ENCODE data around the gene DPEP3.
"Not testable (repeated sequence)": the region's sequence is repeated elsewhere in the genome, so short reads cannot be mapped to it uniquely, and the experiment has no call there.

The DPEP3 gene

DNA sequence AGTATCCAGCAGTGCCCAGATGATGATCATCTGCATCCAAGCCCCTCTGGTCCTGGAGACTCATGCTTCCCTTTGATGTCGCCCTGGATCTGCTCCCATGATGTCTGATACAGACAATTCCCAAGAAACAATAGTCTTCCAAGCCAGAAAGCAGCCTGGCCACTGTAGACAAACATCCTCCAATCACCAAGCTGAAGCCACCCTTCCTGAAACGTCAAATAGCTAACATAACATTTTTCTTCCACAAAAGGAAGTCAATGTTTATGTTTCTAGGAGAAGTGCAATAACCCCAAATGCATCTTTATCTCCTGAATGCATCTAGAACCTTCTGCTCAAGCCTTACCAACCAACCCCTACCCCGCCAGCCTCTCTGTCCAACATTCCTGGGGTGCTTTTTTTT lies 20.2 kb upstream of the DPEP3 start:
- H3K9me2 ChIP-seq (replicated peaks; ENCODE audit: insufficient read depth, low read length) = no peaks in the 10 kb centered on the region
- no peak overlapping the region for H3K4me3 ChIP-seq (ENCODE audit: low read length)
- DNase-seq = no peak
- H3K4me1 ChIP-seq (ENCODE audit: low read length) = no peaks in the 10 kb centered on the region
- no peak overlapping the region for H3K4me2 ChIP-seq (ENCODE audit: low read depth, low read length)
- H3K27ac ChIP-seq (ENCODE audit: low read length) = no peak overlapping the region
- H3K27me3 ChIP-seq (replicated peaks; ENCODE audit: insufficient read depth, low read length) = no peaks in the 10 kb centered on the region
- H4K20me1 ChIP-seq (ENCODE audit: insufficient read depth, low read length) = no peaks in the 10 kb centered on the region
- TF ChIP-seq EZH2 (optimal IDR thresholded peaks at IDR 0.05; ENCODE audit: low read depth, low read length) = no peak
- no peak for TF ChIP-seq EZH2phosphoT487 (IDR thresholded peaks at IDR 0.05; ENCODE audit: low read length)
- no peaks in the 10 kb centered on the region for H3K79me2 ChIP-seq (ENCODE audit: low read length)
- H3K9me3 ChIP-seq (replicated peaks; ENCODE audit: insufficient read depth, low read length) = no peaks in the 10 kb centered on the region
- no peaks in the 10 kb centered on the region for H3F3A ChIP-seq (ENCODE audit: insufficient read depth, low read length)
- no peak overlapping the region for H2AFZ ChIP-seq (ENCODE audit: low read length)
- H3K36me3 ChIP-seq (replicated peaks; ENCODE audit: insufficient read depth, low read length) = no peaks in the 10 kb centered on the region
- no peak overlapping the region for H3K9ac ChIP-seq (ENCODE audit: low read length)

DNA sequence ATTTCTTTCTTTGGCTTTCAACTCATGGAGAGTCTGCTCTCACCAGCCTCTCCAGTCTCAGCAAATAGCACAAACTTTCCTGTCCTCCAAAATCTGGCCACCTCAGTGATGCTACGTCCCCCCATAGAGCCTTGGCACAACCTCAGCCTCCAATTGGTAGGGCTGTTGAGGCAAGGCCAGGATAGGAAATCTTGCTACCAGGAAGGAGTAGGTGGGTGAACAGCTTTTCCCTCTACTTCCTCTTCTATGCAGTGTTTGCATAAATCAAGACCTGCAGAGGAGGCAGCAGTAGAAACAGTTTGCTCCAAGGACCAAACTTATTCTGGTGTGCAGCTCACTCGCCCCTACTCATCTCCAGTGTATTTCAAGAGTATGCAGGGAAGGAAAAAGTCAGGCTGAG lies 19.7 kb upstream of the DPEP3 start:
- Histone ChIP-seq H3F3A (ENCODE audit: insufficient read depth, low read length) (no peaks in the 10 kb centered on the region), H3K4me1 (ENCODE audit: low read length) (no peaks in the 10 kb centered on the region), H3K79me2 (ENCODE audit: low read length) (no peaks in the 10 kb centered on the region), H4K20me1 (ENCODE audit: insufficient read depth, low read length) (no peaks in the 10 kb centered on the region), H3K36me3 (replicated peaks; ENCODE audit: insufficient read depth, low read length) (no peaks in the 10 kb centered on the region), H3K9me2 (replicated peaks; ENCODE audit: insufficient read depth, low read length) (no peaks in the 10 kb centered on the region), H3K27me3 (replicated peaks; ENCODE audit: insufficient read depth, low read length) (no peaks in the 10 kb centered on the region), H3K9me3 (replicated peaks; ENCODE audit: insufficient read depth, low read length) (no peaks in the 10 kb centered on the region), H3K9ac (ENCODE audit: low read length) (no peak overlapping the region), H3K27ac (ENCODE audit: low read length) (no peak overlapping the region), H3K4me2 (ENCODE audit: low read depth, low read length) (no peak overlapping the region), H3K4me3 (ENCODE audit: low read length) (no peak overlapping the region), H2AFZ (ENCODE audit: low read length) (no peak overlapping the region)
- TF ChIP-seq EZH2phosphoT487 (IDR thresholded peaks at IDR 0.05; ENCODE audit: low read length) (no peak), EZH2 (optimal IDR thresholded peaks at IDR 0.05; ENCODE audit: low read depth, low read length) (no peak)
- no peak for DNase-seq

DNA sequence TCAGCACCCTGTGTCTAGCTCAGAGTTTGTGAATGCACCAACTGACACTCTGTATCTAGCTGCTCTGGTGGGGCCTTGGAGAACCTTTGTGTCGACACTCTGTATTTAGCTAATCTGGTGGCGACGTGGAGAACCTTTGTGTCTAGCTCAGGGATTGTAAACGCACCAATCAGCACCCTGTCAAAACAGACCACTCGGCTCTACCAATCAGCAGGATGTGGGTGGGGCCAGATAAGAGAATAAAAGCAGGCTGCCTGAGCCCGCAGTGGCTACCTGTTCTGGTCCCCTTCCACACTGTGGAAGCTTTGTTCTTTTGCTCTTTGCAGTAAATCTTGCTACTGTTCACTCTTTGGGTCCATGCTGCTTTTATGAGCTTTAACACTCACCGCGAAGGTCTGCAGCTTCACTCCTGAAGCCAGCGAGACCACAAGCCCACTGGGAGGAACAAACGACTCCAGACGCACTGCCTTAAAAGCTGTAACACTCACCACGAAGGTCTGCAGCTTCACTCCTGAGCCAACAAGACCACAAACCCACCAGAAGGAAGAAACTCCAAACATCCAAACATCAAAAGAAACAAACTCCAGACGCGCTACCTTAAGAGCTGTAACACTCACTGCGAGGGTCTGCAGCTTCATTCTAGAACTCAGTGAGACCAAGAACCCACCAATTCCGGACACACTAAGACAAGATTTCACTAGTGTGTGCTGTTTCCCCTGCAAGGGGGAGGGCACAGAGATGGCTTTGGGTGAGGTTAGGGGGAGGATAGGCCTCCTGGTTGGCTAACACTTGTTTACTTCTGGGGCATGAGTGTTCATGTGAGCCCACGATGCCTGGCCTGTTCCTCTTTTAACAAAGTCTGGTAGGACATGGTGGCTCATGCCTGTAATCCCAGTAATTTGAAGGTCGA lies 18.7 kb upstream of the DPEP3 start, which contains the start of gene DPEP2:
DPEP2 (minus strand) TSS at position 706 of the 910 bp plus-strand sequence. CDS start 6,272 bp downstream, outside the sequence.
- not testable (repeated sequence) for H3K9ac ChIP-seq (ENCODE audit: low read length); H4K20me1 ChIP-seq (ENCODE audit: insufficient read depth, low read length); H3K4me2 ChIP-seq (ENCODE audit: low read depth, low read length); H3K36me3 ChIP-seq (replicated peaks; ENCODE audit: insufficient read depth, low read length); H3K9me2 ChIP-seq (replicated peaks; ENCODE audit: insufficient read depth, low read length); H3F3A ChIP-seq (ENCODE audit: insufficient read depth, low read length); H3K27me3 ChIP-seq (replicated peaks; ENCODE audit: insufficient read depth, low read length); H2AFZ ChIP-seq (ENCODE audit: low read length); H3K79me2 ChIP-seq (ENCODE audit: low read length); H3K27ac ChIP-seq (ENCODE audit: low read length); H3K9me3 ChIP-seq (replicated peaks; ENCODE audit: insufficient read depth, low read length); DNase-seq; H3K4me3 ChIP-seq (ENCODE audit: low read length); H3K4me1 ChIP-seq (ENCODE audit: low read length)

DNA sequence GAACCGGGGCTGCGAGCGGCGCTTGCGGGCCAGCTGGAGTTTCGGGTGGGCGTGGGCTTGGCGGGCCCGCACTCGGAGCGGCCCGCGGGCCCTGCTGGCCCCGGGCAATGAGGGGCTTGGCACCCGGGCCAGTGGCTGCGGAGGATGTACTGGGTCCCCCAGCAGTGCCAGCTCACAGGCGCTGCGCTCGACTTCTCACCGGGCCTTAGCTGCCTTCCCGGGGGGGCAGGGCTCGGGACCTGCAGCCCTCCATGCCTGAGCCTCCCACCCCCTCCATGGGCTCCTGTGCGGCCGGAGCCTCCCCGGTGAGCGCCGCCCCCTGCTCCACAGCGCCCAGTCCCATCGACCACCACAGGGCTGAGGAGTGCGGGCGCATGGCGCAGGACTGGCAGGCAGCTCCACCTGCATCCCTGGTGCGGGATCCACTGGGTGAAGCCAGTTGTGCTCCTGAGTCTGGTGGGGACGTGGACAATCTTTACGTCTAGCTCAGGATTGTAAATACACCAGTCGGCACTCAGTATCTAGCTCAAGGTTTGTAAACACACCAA lies 18.0 kb upstream of the DPEP3 start:
- H2AFZ ChIP-seq (ENCODE audit: low read length); H3K27ac ChIP-seq (ENCODE audit: low read length); H3K9me2 ChIP-seq (replicated peaks; ENCODE audit: insufficient read depth, low read length): not testable (repeated sequence)

DNA sequence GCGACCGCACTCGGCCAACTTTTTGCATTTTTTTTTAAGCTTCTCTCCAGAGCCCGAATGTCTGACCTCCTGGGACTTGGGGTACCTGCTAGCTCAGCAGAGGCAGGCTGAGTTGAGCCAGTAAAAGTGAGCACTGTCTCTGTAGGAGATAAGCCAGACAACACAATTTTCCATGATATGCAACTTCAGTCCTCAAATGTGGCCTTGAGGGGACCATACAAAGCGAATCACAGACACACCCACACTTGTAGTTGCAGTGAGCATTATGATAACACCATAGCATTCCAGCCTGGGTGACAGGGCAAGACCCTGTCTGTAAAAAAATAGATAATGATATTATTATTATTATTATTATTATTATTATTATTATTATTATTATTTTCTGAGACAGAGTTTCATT lies 16.4 kb upstream of the DPEP3 start:
- Histone ChIP-seq H3K4me3 (ENCODE audit: low read length) (no peak overlapping the region), H2AFZ (ENCODE audit: low read length) (no peak overlapping the region), H3K27me3 (replicated peaks; ENCODE audit: insufficient read depth, low read length) (no peaks in the 10 kb centered on the region), H3K9me3 (replicated peaks; ENCODE audit: insufficient read depth, low read length) (no peaks in the 10 kb centered on the region), H3K27ac (ENCODE audit: low read length) (no peak overlapping the region), H3K4me2 (ENCODE audit: low read depth, low read length) (no peak overlapping the region), H3K79me2 (ENCODE audit: low read length) (no peaks in the 10 kb centered on the region), H3K9ac (ENCODE audit: low read length) (no peak overlapping the region), H3K9me2 (replicated peaks; ENCODE audit: insufficient read depth, low read length) (no peaks in the 10 kb centered on the region), H3K36me3 (replicated peaks; ENCODE audit: insufficient read depth, low read length) (no peaks in the 10 kb centered on the region), H4K20me1 (ENCODE audit: insufficient read depth, low read length) (no peaks in the 10 kb centered on the region), H3F3A (ENCODE audit: insufficient read depth, low read length) (no peaks in the 10 kb centered on the region), H3K4me1 (ENCODE audit: low read length) (peaks cover 10% of the 10 kb centered on the region)
- no peak for DNase-seq
- TF ChIP-seq, protein P1, sequence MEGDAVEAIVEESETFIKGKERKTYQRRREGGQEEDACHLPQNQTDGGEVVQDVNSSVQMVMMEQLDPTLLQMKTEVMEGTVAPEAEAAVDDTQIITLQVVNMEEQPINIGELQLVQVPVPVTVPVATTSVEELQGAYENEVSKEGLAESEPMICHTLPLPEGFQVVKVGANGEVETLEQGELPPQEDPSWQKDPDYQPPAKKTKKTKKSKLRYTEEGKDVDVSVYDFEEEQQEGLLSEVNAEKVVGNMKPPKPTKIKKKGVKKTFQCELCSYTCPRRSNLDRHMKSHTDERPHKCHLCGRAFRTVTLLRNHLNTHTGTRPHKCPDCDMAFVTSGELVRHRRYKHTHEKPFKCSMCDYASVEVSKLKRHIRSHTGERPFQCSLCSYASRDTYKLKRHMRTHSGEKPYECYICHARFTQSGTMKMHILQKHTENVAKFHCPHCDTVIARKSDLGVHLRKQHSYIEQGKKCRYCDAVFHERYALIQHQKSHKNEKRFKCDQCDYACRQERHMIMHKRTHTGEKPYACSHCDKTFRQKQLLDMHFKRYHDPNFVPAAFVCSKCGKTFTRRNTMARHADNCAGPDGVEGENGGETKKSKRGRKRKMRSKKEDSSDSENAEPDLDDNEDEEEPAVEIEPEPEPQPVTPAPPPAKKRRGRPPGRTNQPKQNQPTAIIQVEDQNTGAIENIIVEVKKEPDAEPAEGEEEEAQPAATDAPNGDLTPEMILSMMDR (IDR thresholded peaks at IDR 0.05; ENCODE audit: low read length) = no peak
- TF ChIP-seq EZH2phosphoT487 (IDR thresholded peaks at IDR 0.05; ENCODE audit: low read length) (no peak), EZH2 (optimal IDR thresholded peaks at IDR 0.05; ENCODE audit: low read depth, low read length) (no peak)

More for the DNA sequence above, 18.0 kb upstream of the DPEP3 start:
- not testable (repeated sequence) for H3F3A ChIP-seq (ENCODE audit: insufficient read depth, low read length); H3K4me1 ChIP-seq (ENCODE audit: low read length); H3K9ac ChIP-seq (ENCODE audit: low read length); H4K20me1 ChIP-seq (ENCODE audit: insufficient read depth, low read length); H3K36me3 ChIP-seq (replicated peaks; ENCODE audit: insufficient read depth, low read length); DNase-seq; H3K79me2 ChIP-seq (ENCODE audit: low read length); H3K4me2 ChIP-seq (ENCODE audit: low read depth, low read length); H3K9me3 ChIP-seq (replicated peaks; ENCODE audit: insufficient read depth, low read length); H3K4me3 ChIP-seq (ENCODE audit: low read length); H3K27me3 ChIP-seq (replicated peaks; ENCODE audit: insufficient read depth, low read length)
